MM.1S (cell line): ENCODE measurements around the gene SERPINE2.

ENCODE experiments used
- EZH2 ChIP-seq: fragments of 300-600 bp; sonication (generic); optimal IDR thresholded peaks from 2 replicates; pipeline ENCODE3; 2017; ENCODE audit warnings: low read depth, mild to moderate bottlenecking, antibody characterized with exemption, low read length, mixed read lengths
- TF ChIP-seq, protein P1 (sequence below): fragments of 300-600 bp; sonication (generic); IDR thresholded peaks from 2 replicates; pipeline ENCODE4 v1.5.1; 2016; ENCODE audit warnings: antibody characterized with exemption, low read length, mixed read lengths

DNA sequence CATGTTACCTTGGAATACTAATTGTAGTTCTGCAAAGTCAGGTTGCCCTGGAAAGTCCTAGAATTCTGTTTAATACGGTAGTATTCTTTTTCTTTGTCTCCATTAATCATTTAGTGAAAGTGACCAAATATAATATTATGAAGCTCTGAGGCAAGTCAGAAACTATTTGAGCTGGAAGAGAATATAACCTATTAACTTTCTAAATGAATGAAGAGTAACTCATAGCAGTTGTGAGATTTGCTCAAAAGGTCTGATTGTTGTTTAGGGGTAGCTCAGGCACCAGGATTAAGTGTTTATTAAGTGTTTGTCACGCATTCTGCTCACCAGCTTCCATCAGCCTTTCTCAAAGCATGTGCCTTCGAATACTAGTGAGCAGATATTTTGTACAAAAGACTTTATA is 46.7 kb upstream of the SERPINE2 start:
- TF ChIP-seq, protein P1, sequence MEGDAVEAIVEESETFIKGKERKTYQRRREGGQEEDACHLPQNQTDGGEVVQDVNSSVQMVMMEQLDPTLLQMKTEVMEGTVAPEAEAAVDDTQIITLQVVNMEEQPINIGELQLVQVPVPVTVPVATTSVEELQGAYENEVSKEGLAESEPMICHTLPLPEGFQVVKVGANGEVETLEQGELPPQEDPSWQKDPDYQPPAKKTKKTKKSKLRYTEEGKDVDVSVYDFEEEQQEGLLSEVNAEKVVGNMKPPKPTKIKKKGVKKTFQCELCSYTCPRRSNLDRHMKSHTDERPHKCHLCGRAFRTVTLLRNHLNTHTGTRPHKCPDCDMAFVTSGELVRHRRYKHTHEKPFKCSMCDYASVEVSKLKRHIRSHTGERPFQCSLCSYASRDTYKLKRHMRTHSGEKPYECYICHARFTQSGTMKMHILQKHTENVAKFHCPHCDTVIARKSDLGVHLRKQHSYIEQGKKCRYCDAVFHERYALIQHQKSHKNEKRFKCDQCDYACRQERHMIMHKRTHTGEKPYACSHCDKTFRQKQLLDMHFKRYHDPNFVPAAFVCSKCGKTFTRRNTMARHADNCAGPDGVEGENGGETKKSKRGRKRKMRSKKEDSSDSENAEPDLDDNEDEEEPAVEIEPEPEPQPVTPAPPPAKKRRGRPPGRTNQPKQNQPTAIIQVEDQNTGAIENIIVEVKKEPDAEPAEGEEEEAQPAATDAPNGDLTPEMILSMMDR = no peak
- TF ChIP-seq EZH2 = no peak
